PC-3 (cell line): ENCODE data around the gene GLIPR1L1.

Experiments used
- EZH2phosphoT487 ChIP-seq: fragments of 300-600 bp; sonication (generic); IDR thresholded peaks from 2 replicates; pipeline ENCODE4 v1.6.1; 2018; ENCODE audit warnings: mild to moderate bottlenecking, antibody characterized with exemption, low read length, borderline replicate concordance
- TF ChIP-seq, protein P1 (sequence below): fragments of 300-600 bp; sonication (generic); conservative IDR thresholded peaks from 2 replicates; pipeline ENCODE4 v1.5.1; 2017; ENCODE audit warnings: antibody characterized with exemption, low read depth, mild to moderate bottlenecking, low read length

DNA sequence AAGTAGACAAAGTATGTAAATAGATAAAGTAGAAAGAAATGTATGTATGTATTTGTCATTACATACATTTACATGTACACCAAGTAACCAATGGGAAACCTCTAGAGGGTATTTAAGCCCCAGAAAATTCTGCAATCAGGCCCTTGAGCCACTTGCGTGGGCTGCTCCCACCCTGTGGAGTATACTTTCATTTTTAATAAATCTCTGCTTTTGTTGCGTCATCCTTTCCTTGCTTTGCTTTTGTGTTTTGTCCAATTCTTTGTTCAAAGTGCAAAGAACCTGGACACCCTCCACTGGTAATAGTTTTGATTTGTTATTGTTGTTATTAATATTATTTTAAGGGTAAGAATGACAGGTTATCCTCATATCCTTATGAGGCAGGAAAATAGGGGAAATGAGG, 26.2 kb upstream of the GLIPR1L1 start:
- no peak for TF ChIP-seq EZH2phosphoT487
- TF ChIP-seq, protein P1, sequence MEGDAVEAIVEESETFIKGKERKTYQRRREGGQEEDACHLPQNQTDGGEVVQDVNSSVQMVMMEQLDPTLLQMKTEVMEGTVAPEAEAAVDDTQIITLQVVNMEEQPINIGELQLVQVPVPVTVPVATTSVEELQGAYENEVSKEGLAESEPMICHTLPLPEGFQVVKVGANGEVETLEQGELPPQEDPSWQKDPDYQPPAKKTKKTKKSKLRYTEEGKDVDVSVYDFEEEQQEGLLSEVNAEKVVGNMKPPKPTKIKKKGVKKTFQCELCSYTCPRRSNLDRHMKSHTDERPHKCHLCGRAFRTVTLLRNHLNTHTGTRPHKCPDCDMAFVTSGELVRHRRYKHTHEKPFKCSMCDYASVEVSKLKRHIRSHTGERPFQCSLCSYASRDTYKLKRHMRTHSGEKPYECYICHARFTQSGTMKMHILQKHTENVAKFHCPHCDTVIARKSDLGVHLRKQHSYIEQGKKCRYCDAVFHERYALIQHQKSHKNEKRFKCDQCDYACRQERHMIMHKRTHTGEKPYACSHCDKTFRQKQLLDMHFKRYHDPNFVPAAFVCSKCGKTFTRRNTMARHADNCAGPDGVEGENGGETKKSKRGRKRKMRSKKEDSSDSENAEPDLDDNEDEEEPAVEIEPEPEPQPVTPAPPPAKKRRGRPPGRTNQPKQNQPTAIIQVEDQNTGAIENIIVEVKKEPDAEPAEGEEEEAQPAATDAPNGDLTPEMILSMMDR = no peak
